Measurements from ENCODE around the gene SAMD9L. TPM values are rescaled to one million over a fixed set of nuclear protein-coding genes. Genes with fewer than 3 reads are reported as not detected.

The SAMD9L gene
- polyA plus RNA-seq, 3 donors = 12.5 to 31.8 (median 18.6) TPM

GRCh38 chr7:93194386-93194785, 46.2 kb upstream of the SAMD9L start:
- Mint-ChIP-seq H3K4me1 (peaks cover 9% of the 10 kb centered on the region), H3K36me3 (no peaks in the 10 kb centered on the region), H3K27ac (no peak overlapping the region), H3K9me3 (peaks cover 0 to 2% (median 0%) of the 10 kb centered on the region in 7 donors), H3K4me3 (no peak overlapping the region), H3K27me3 (ENCODE audit: low read depth in 3 of 3) (peaks cover 2 to 10% (median 8%) of the 10 kb centered on the region in 3 donors)
- no peak overlapping the region for H3K9ac ChIP-seq (ENCODE audit: insufficient read depth, low read length, poor library complexity, severe bottlenecking)
- no peak overlapping the region for H3K4me3 ChIP-seq (replicated peaks in 1 of 3; ENCODE audit: low read depth in 2 of 3, low read length in 3 of 3)
- no peaks in the 10 kb centered on the region for H4K20me1 ChIP-seq (ENCODE audit: insufficient read depth, low read length)
- no peak overlapping the region for H3K27ac ChIP-seq (ENCODE audit: low read depth in 1 of 2, low read length in 2 of 2)
- no peak overlapping the region for H2AFZ ChIP-seq (ENCODE audit: insufficient read depth, low read depth, low read length, poor library complexity, severe bottlenecking)
- no CpG with 5 or more reads among the region's 3 CpGs for WGBS (ENCODE audit: insufficient coverage)
- no peaks in the 10 kb centered on the region for H3K79me2 ChIP-seq (ENCODE audit: insufficient read depth, low read length)
- DNase-seq = peak in 1 of 3 donors; percentile 13
- H3K36me3 ChIP-seq (replicated peaks in 1 of 2; ENCODE audit: control insufficient read depth in 1 of 2, insufficient read depth in 2 of 2, low read length in 2 of 2) = no peaks in the 10 kb centered on the region
- H3K4me2 ChIP-seq (replicated peaks; ENCODE audit: extremely low read depth, low read length, poor library complexity, severe bottlenecking) = no peak overlapping the region
- intact Hi-C loops (cut with micrococcal nuclease) = no loop called here
- peaks cover 10% of the 10 kb centered on the region in 2 donors for H3K4me1 ChIP-seq (ENCODE audit: control insufficient read depth in 1 of 2, insufficient read depth in 2 of 2, low read length in 2 of 2)
- H3K9me3 ChIP-seq (replicated peaks in 1 of 2; ENCODE audit: control insufficient read depth in 1 of 2, insufficient read depth in 1 of 2, low read length in 2 of 2) = no peaks in the 10 kb centered on the region
- TF ChIP-seq, protein P1, sequence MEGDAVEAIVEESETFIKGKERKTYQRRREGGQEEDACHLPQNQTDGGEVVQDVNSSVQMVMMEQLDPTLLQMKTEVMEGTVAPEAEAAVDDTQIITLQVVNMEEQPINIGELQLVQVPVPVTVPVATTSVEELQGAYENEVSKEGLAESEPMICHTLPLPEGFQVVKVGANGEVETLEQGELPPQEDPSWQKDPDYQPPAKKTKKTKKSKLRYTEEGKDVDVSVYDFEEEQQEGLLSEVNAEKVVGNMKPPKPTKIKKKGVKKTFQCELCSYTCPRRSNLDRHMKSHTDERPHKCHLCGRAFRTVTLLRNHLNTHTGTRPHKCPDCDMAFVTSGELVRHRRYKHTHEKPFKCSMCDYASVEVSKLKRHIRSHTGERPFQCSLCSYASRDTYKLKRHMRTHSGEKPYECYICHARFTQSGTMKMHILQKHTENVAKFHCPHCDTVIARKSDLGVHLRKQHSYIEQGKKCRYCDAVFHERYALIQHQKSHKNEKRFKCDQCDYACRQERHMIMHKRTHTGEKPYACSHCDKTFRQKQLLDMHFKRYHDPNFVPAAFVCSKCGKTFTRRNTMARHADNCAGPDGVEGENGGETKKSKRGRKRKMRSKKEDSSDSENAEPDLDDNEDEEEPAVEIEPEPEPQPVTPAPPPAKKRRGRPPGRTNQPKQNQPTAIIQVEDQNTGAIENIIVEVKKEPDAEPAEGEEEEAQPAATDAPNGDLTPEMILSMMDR (IDR thresholded peaks at IDR 0.05) = no peak
- H3K27me3 ChIP-seq (ENCODE audit: control insufficient read depth in 2 of 2, insufficient read depth in 2 of 2, low read length in 2 of 2) = peaks cover 0 to 5% of the 10 kb centered on the region in 2 donors

- peaks cover 7 to 13% (median 7%) of the 10 kb centered on the region in 3 donors for H3K27me3 Mint-ChIP-seq (ENCODE audit: low read depth in 3 of 3)
- peak in 1 of 3 donors; percentile 19 for DNase-seq
- no peaks in the 10 kb centered on the region for H3K79me2 ChIP-seq (ENCODE audit: insufficient read depth, low read length)
- TF ChIP-seq, protein P1 (IDR thresholded peaks at IDR 0.05) = no peak
- H3K4me3 Mint-ChIP-seq = no peak overlapping the region
- H3K9me3 ChIP-seq (replicated peaks in 1 of 2; ENCODE audit: control insufficient read depth in 1 of 2, insufficient read depth in 1 of 2, low read length in 2 of 2) = no peaks in the 10 kb centered on the region
- H3K36me3 ChIP-seq (replicated peaks in 1 of 2; ENCODE audit: control insufficient read depth in 1 of 2, insufficient read depth in 2 of 2, low read length in 2 of 2) = no peaks in the 10 kb centered on the region
- H3K27ac Mint-ChIP-seq = no peak overlapping the region
- peaks cover 2 to 19% of the 10 kb centered on the region in 2 donors for H3K27me3 ChIP-seq (ENCODE audit: control insufficient read depth in 2 of 2, insufficient read depth in 2 of 2, low read length in 2 of 2)
- H3K4me2 ChIP-seq (replicated peaks; ENCODE audit: extremely low read depth, low read length, poor library complexity, severe bottlenecking) = no peak overlapping the region
- intact Hi-C loops (cut with micrococcal nuclease) = no loop called here
- H3K27ac ChIP-seq (ENCODE audit: low read depth in 1 of 2, low read length in 2 of 2) = no peak overlapping the region
- no peak overlapping the region for H2AFZ ChIP-seq (ENCODE audit: insufficient read depth, low read depth, low read length, poor library complexity, severe bottlenecking)
- H3K4me1 ChIP-seq (ENCODE audit: control insufficient read depth in 1 of 2, insufficient read depth in 2 of 2, low read length in 2 of 2) = no peaks in the 10 kb centered on the region
- H3K9me3 Mint-ChIP-seq = peaks cover 0 to 2% (median 0%) of the 10 kb centered on the region in 7 donors
- no peak overlapping the region for H3K4me3 ChIP-seq (replicated peaks in 1 of 3; ENCODE audit: low read depth in 2 of 3, low read length in 3 of 3)
- H3K4me1 Mint-ChIP-seq = no peaks in the 10 kb centered on the region
- H4K20me1 ChIP-seq (ENCODE audit: insufficient read depth, low read length) = no peaks in the 10 kb centered on the region
- no CpG with 5 or more reads among the region's 6 CpGs for WGBS (ENCODE audit: insufficient coverage)
- H3K36me3 Mint-ChIP-seq = no peaks in the 10 kb centered on the region
- no peak overlapping the region for H3K9ac ChIP-seq (ENCODE audit: insufficient read depth, low read length, poor library complexity, severe bottlenecking)
Observed at GRCh38 chr7:93188870-93189634, 40.9 kb upstream of the SAMD9L start.
